GF-D8 (cell line): Measurements from ENCODE around the gene EIF2D.
"Not testable (repeated sequence)": the region's sequence is repeated elsewhere in the genome, so short reads cannot be mapped to it uniquely, and the experiment has no call there.

Experiments used
- DNase-seq: peaks from one replicate; lab custom pipeline; 2025; lab: John Stamatoyannopoulos, UW

Gene EIF2D

DNA sequence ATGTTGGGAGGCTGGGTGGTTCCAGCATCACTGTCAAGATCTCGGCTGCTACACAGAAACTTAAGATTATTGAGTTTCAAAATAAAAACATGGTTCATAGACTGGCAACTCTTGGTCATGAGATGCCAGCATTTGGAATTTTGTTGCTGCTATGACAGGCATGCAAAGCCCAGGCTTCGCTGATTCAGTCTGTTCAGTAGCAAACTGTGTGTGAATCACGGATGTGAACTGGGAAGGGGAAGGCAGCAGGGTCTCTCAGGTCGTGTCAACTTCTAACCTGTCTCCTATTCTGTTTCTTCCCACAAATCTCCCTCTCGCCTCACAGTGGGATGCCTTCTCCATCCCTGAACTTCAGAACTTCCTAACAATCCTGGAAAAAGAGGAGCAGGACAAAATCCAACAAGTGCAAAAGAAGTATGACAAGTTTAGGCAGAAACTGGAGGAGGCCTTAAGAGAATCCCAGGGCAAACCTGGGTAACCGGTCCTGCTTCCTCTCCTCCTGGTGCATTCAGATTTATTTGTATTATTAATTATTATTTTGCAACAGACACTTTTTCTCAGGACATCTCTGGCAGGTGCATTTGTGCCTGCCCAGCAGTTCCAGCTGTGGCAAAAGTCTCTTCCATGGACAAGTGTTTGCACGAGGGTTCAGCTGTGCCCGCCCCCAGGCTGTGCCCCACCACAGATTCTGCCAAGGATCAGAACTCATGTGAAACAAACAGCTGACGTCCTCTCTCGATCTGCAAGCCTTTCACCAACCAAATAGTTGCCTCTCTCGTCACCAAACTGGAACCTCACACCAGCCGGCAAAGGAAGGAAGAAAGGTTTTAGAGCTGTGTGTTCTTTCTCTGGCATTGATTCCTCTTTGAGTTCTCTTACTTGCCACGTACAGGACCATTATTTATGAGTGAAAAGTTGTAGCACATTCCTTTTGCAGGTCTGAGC lies 25.5 kb downstream of the EIF2D start:
- DNase-seq, result no peak

DNA sequence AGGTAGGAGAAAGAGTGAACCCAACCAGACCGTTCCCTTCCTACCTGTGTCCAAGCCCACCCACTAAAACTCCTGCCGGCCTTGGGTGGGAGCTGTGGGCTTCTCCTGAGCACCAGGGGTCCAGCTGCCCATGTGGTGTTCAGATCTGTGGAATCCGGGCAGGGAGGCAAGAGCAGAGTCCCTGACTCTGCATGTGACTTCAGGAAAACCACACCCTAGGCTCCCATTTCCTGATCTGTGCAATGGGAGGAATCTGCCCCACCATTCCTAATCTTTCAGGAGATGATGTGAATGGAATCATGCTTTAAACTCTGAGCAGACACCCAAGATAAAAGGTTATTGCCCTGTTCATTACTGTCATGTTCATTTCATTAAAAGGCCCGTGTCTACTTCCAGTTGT lies 27.6 kb downstream of the EIF2D start:
- DNase-seq, result no peak

DNA sequence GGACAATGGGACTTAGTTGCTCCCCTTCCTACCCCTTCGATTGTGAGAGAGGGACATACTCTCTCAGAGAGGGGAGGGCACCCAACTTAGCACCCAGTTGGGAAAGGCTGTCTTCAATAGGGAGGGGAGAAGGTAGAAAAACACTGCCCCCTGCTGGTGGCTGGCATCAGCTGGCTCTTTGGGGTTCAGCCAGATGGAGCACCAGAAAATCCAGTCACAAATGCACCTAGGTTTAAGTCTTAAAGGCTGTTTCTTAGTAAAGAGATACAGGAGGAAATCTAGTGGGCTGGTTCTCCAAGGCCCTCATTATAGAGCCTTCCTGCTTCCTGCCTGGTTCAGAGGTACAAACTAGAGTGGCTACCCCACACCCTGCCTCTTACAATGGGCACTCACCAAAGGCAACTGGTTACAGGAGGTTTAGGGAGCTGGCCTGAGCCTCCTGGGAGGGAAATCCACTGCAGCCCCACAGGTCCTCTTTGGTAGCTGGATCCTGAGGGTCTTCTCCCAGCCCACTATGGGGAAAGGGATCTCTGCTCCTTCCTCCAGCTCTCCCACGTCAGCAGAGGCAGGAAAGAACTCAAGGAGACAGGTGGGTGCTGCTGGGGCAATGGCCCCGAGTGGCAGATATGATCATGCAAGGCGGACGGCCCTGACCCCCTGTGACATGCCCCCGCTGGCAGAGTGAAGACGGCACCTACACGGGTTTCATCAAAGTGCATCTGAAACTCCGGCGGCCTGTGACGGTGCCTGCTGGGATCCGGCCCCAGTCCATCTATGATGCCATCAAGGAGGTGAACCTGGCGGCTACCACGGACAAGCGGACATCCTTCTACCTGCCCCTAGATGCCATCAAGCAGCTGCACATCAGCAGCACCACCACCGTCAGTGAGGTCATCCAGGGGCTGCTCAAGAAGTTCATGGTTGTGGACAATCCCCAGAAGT lies 28.3 kb downstream of the EIF2D start:
- no peak for DNase-seq

DNA sequence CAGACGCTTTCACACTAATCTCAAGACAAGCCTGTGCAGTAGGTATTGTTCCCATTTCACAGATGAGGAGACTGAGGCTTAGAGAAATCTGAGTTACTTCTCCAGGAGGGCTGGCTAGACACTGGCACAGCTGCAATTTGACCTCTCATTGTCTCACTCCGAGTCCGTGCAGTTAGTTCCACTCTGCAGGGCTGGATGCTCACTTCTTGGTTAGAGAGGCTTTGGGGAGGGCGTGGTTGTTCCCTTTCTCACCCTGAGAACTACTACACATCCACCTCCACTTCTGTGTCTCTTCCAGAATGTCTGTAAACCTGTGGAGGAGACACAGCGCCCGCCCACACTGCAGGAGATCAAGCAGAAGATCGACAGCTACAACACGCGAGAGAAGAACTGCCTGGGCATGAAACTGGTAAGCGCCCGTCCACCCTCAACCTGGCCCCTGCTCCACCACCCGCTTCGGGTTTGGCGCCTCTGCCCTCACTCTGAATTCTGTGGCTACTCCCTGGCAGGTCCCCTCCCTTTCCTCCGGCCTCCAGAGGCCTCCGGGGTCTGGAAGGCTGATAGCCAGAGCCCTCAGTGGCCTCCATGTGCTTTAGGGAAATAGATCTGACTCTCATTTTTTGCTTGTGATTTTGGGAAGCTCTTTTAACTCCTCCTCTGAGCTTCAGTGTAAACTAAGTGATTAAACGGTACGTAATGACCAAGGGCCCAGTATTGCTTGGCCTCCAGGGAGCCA lies 29.1 kb downstream of the EIF2D start:
- no peak for DNase-seq

DNA sequence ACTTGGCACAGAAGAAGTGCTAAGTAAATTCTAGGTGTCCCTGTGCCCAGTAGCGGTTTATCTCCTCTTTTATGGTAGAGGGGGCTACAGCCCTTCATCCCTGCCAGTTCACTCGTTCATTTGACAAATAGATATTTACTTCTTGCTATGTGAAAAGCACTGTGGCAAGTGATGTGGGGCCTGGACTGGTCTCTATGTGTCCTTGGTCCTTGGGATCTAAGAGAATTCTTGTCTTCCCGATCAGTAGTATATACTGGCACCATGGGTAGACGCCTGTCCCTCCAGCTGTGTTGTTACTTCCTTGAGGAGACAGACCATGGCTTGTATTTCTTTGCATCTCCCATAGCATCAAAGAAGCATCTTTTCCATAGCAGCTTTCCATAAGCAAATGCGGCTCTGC lies 29.7 kb downstream of the EIF2D start:
- DNase-seq, result no peak

DNA sequence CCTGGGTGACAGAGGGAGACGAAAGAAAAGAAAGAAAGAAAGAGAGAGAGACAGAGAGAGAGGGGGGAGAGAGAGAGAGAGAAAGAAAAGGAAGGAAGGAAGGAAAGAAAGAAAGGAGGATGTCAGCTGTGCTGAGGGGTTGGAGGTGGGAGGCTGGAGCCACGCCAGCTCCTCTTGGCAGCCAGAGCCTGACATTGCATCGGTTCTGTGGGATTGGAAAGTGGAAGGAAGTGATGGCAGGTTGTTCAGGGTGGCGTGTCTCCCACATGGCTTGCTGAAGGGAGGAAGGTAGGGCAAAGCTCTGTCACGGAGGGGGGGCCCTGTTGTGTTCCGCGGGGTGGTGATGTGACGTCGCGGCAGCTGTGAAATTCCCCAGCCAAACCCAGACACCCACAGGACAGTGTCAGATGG lies 30.7 kb downstream of the EIF2D start:
- peak; percentile 47 for DNase-seq

DNA sequence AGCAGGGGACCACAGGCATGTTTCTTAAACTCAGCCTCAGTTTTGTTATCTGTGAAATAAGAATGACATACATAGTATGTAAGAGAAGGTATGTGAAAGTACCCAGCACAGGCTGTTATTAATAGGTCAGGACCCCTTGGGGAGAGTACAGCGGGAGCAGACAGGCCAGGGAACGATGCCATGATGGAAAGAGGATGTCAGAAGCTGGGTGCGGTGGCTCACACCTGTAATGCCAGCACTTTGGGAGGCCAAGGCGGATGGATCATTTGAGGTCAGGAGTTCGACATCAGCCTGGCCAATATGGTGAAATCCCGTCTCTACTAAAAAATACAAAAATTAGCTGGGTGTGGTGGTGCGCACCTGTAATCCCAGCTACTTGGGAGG lies 31.2 kb downstream of the EIF2D start:
- DNase-seq, result not testable (repeated sequence)

DNA sequence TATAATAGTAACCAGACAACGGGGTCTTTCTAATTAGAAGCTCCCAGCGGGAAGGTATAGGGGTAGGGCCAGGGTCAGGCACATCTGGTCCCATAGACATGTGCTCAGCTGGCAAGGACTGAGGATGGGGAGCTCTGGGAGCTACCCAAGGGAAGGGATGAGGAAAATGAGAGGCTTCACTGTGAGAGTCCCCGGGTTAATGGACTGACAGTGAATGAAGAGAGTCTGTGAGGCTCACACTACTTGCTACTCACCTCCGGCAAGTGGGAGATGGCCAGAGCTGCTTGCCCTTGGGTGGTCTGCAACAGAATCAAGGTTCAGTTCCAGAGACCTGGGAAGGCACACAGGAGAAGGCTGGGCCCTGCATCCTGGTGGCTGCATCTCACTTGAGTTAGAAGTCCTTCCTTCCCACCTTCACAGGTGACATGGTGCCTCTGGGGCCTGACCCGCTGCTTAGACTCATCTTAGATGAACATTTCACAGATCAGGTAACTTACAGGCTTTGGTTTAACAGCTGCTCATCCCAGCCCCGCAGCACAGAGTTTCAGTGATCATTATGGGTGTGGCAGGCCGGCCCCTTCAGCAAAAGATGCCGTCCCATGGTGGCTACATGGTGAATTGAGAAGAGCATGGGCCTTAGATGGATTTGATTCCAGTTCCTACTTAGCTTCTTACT lies 31.7 kb downstream of the EIF2D start:
- DNase-seq, result no peak

DNA sequence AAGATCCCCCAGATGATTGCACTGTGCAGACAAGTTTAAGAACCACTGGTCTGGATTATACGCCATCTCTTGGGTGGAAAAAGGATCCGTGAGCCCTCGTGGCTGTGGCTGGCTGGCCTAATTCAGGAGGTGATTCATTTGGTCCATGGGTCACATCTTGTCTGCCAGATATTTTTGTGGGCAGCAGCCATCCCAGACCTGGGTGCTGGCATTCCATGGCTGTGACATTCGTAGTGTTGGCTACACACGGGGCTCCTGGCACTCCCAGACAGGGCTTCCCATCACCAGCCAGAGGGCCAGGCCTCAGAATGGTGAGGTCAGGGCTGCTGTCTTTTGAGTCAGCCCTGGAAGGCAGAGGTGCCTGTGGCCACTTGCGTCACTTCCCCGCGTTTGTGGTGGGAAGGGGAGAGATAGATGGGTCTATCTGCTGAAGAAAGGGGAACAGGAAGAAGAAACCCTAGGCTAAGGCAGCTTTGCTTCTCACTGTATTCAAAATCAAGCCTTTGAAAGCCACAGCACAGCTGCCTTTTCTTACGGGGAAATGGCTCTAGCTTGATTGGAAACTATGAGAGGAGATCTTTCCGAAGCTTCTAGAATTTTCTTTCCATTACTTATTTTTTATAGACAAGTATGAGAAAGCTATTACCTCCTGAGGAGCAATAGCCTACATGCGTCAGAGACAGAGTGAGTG lies 32.4 kb downstream of the EIF2D start:
- DNase-seq, result peak; percentile 97

DNA sequence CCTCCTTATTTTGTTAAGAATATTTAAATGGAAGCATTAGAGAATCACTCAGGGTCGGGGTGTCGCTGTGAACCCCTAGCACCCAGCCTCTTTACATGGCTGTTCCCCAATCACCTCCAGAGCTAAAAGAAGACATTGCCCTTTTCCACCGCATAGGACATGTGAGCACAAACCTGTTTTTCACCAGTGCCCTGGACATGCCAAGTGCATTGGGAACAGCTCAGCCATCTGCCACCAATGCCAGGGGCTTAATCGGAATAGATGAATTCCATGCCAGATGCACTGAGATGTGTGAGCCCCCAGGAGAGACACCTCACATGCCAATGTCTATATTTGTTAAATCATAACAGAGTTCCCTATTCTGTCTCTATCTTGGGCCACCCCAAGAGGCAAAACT lies 33.3 kb downstream of the EIF2D start:
- no peak for DNase-seq

DNA sequence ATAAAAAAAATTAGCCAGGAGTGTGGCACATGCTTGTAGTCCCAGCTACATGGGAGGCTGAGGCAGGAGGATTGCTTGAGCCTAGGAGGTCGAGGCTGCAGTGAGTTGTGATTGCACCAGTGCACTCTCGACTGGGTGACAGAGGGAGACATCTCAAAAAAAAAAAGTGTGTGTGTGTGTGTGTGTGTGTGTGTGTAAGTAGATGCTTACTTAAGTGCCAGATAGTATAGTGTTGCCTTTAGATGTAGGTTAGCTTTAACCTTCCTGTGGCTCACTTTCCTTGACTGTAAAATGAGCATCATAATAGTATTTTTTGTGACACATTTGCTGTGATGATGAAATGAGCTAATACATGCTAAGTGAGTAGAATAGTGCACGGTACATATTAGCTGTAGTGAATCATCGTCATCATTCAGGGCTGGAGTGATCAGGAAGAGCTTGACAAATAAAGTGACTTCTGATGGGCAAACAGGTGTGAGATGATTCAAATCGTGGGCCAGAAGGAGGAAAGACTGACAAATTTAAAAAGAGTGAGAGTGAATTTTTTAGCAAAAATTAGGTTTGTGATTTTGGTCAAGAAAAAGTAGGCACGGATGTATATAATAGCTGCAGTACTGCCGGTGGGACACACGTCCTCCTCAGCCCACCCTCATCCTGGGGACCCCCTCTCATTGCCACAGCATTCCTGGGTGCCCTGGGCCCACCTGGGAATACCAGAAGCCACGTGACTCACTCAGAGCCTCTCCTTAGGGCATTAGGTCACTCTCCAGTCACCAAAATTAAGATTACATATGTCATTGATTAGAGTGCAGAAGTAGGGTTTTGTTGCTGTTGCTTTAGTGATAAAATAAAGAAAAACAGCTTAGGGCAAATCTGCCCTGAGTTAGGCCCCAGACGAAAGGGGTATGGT lies 33.9 kb downstream of the EIF2D start:
- no peak for DNase-seq

DNA sequence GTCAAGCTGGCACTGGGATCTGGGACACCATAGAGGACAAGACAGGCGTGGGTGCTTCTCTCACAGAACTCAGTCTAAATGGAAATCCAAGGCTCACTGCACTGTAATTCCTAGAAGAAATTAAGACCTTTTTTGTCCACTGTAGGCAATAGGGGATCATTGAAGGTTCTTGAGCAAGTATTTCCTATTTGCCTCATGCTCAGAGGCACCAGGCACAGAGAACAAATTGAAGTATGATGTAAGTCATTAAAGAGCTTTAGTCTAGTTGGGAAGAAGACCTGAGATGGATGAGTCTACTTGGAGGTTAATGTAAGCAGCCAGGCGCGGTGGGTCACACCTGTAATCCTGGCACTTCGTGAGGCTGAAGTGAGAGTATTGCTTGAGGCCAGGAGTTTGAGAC lies 34.6 kb downstream of the EIF2D start:
- peak; percentile 40 for DNase-seq

DNA sequence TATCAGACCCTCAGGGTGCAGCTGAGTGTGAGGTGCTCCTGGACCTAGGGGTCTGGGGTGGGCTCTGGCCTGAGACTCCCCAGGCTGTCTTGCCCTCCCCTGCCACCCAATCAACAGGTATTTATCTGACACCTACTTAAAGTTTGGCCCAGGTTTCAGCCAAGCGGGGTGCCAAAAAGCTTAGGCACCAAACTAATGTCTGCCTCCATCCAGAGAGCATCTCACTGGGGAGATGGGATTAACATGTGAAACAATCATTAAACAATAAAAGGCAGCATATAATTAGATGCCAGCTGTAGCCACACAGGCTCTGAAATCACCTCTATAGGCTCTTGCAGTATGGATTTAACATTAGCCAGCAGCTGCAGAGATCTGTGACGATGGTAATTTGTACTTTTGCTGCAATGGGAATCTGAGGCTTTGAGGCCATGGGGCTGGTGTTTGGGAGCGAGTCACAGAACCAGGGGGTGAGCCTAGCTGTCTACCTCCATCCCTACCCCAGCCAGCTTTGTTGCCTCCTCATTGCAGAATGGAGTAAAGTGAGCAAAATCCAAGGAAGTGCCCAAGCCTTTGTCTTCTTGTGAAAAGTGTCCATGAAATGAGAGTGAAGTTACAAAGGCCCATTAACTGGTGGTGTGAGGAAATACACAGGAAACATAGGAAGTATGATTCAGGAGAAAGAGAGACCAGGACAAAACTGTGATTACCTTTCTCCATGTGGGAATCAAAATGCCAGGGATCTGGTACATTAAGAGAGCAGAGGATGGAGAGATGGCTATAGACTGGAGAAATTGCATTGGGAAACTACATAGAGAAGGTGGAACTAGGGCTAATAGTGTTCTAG lies 36.1 kb downstream of the EIF2D start:
- DNase-seq, result no peak

DNA sequence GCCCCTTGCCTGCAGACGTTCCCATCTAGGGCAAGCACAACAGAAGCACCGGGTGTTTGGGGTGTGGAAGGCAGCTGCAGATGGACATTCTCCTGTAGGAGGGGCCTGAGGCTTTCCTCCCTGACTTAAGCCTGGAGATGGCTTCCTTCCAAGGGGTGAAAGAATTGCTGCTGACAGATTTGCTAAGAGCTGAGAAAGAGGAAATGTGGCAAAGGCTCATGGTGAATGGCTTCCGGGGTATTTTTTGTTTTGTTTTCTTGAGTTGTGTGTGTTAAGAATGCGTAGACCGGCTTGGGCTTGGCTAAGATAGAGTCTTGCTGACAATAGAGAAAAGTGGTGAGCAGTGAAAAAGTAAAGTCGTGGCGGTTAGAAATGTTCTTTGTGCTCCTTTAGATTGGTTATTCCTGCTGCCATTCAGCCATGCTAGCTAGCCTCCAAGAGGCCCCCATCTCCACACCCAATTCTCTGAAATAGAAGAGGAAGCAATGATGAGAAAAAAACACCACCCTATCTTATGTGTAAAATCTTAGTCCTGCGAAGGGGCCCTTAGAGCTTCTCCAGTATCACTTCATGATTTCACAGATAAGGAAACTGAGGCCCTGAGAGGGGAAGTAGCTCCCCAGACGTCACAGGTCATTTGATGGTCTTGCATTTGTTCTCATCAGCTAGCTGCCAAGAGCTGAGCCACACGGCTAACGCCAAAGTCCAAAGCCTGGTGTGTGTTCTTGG lies 36.9 kb downstream of the EIF2D start:
- peak; percentile 97 for DNase-seq

DNA sequence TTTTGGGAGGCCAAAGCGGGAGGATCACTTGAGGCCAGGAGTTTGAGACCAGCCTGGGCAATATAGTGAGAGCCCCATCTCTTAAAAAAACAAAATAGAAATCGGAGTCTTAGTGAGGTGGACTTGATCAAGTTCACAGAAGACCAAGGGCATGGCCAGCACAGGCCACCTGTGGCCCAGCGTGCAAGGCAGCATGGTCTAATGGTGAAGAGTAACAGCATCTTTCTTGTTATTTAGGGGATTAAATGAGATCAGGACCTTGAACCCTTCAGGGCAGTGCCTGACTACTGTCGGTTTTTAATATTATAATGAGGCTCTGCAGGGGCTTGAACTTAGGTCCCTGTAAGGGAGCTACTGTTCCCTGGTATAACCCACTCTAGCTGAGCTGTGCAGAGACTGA lies 38.5 kb downstream of the EIF2D start:
- no peak for DNase-seq

DNA sequence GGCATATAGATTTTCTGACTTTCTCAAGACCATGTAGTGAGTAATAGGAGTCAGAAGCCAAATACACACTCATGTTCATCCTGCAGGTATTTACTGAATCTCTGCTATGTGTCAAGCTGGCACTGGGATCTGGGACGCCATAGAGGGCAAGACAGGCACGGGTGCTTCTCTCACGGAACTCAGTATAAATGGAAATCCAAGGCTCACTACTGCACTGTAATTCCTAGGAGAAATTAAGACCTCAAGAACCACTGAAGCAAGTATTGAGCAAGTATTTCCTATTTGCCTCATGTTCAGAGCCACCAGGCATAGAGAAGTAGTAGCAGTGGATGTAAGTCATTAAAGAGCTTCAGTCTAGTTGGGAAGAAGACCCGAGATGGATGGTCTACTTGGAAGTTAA lies 38.9 kb downstream of the EIF2D start:
- peak; percentile 82 for DNase-seq

DNA sequence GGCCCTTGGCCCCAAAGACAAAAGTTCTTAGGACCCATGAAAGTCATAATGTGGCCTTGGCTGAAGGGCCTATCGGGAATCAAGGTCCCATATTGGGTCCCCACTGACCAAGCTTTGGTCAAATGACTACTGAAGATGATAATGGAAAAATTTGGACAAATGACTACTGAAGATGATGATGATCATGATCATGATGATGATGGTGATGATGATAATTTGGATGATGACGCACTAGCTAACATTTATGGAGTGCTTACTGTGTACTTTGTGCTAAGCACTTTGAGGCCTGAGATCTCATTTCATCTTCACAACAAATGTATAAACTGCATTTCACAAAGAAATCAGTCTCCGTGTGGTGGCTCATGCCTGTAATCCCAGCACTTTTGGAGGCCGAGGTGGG lies 39.4 kb downstream of the EIF2D start:
- DNase-seq, result no peak

DNA sequence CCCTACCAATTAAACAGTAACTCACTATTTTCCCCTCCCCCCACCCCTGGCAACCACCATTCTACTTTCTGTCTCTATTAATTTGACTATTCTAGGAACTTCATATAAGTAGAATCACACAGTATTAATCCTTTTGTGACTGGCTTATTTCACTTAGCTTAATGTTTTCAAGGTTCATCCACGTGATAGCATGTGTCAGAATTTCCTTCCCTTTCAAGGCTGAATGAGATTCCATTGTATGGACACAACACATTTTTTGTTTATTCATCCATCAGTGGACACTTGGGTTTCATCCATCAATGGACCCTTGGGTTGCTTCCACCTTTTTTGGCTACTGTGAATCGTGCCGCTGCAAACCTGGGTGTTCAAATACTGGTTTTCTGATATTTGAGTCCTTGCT lies 41.7 kb downstream of the EIF2D start:
- no peak for DNase-seq
